SJCRH30 (cell line): ENCODE measurements around the gene PEAR1. TPM values are rescaled to one million over a fixed set of nuclear protein-coding genes. Genes with fewer than 3 reads are reported as not detected.

ENCODE experiments used
- DNase-seq, 2 experiments: peaks; one replicate each; pipeline ENCODE4 v3.0.0-alpha.2; 2015 to 2020
- H3K27ac ChIP-seq: fragments of 250-450 bp; sonication (Bioruptor Pico); 2 replicates; pipeline ENCODE4 v1.5.1; 2020; ENCODE audit warnings: mild to moderate bottlenecking, moderate library complexity
- H3K27me3 ChIP-seq: fragments of 250-450 bp; sonication (Bioruptor Pico); 2 replicates; pipeline ENCODE4 v1.5.1; 2020; ENCODE audit warnings: mild to moderate bottlenecking, moderate library complexity
- H3K36me3 ChIP-seq: fragments of 250-450 bp; sonication (Bioruptor Pico); 2 replicates; pipeline ENCODE4 v1.5.1; 2020; ENCODE audit warnings: mild to moderate bottlenecking, moderate library complexity
- H3K4me1 ChIP-seq: fragments of 250-450 bp; sonication (Bioruptor Pico); 2 replicates; pipeline ENCODE4 v1.5.1; 2020; ENCODE audit warnings: mild to moderate bottlenecking, moderate library complexity
- H3K4me3 ChIP-seq: fragments of 250-450 bp; sonication (Bioruptor Pico); 2 replicates; pipeline ENCODE4 v1.5.1; 2020; ENCODE audit warnings: mild to moderate bottlenecking, moderate library complexity
- H3K9me3 ChIP-seq: fragments of 250-450 bp; sonication (Bioruptor Pico); replicated peaks from 2 replicates; pipeline ENCODE4 v1.5.1; 2020; ENCODE audit warnings: mild to moderate bottlenecking, moderate library complexity
- total RNA-seq: library from RNA; depleted of rRNA; stranded (reverse); fragments of >200 nt; shearing (Covaris generic); gene quantifications from 2 replicates; pipeline ENCODE4 v1.2.3, GENCODE V29; 2014; rRNA removed

The PEAR1 gene
- total RNA-seq: not detected in 2 replicates

GRCh38 chr1:156893048-156893953 is at the start of gene PEAR1:
Gene PEAR1 (plus strand): TSS chr1:156893718. CDS start chr1:156903927, 10,209 bp downstream.
- Histone ChIP-seq H3K4me1 (peaks cover 9% of the 10 kb centered on the region; the same call in 1 of the 2 replicates), H3K4me3 (no peak within 1 kb of the TSS), H3K36me3 (no peaks in the 10 kb centered on the region), H3K9me3 (no peaks in the 10 kb centered on the region), H3K27me3 (peaks cover 7% of the 10 kb centered on the region; the same call in 1 of the 2 replicates), H3K27ac (no peak within 1 kb of the TSS)
- no peak for DNase-seq

- no peak for DNase-seq
- Histone ChIP-seq H3K27ac (no peak overlapping the region), H3K36me3 (no peaks in the 10 kb centered on the region), H3K4me1 (0 out of 2 replicates have a peak, but pooled peaks cover 3% of the 10 kb centered on the region), H3K9me3 (no peaks in the 10 kb centered on the region), H3K27me3 (no peaks in the 10 kb centered on the region; the same call in 1 of the 2 replicates), H3K4me3 (no peak overlapping the region)
Observed at GRCh38 chr1:156844102-156844501, 49.4 kb upstream of the PEAR1 start.

DNA sequence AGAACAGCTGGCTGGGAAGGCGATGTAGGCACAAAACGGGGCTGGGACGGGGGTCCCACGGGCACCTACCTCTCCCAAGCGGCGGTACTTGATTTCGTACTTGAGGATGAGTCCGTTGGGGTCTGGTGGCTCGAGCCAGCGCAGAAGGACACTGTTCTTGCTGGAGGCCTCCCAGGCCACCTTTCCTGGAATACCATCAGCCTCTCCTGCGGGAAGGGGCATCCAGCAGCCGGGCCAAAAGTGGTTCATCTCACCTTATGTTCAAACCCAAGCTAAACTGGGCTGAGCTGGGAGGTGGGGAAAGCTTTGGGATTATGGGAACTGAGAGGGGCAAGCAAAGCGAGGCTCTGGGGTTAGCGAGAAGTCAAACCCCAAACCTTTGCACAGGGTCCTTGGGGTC is 48.9 kb upstream of the PEAR1 start:
- Histone ChIP-seq H3K27me3 (no peaks in the 10 kb centered on the region; the same call in 1 of the 2 replicates), H3K4me3 (no peak overlapping the region), H3K27ac (no peak overlapping the region), H3K4me1 (0 out of 2 replicates have a peak, but pooled peaks cover 3% of the 10 kb centered on the region), H3K9me3 (no peaks in the 10 kb centered on the region), H3K36me3 (no peaks in the 10 kb centered on the region)
- no peak for DNase-seq

GRCh38 chr1:156845055-156845952 is 48.2 kb upstream of the PEAR1 start:
- H3K4me3 ChIP-seq: no peak overlapping the region
- H3K27me3 ChIP-seq: no peaks in the 10 kb centered on the region
- H3K27ac ChIP-seq: no peak overlapping the region
- no peak for DNase-seq
- 0 out of 2 replicates have a peak, but pooled peaks cover 3% of the 10 kb centered on the region for H3K4me1 ChIP-seq
- no peaks in the 10 kb centered on the region for H3K9me3 ChIP-seq
- H3K36me3 ChIP-seq: no peaks in the 10 kb centered on the region

GRCh38 chr1:156845953-156846545 is 47.5 kb upstream of the PEAR1 start:
- Histone ChIP-seq H3K36me3 (no peaks in the 10 kb centered on the region), H3K27me3 (no peaks in the 10 kb centered on the region), H3K4me3 (no peak overlapping the region), H3K4me1 (0 out of 2 replicates have a peak, but pooled peaks cover 3% of the 10 kb centered on the region), H3K27ac (no peak overlapping the region), H3K9me3 (no peaks in the 10 kb centered on the region)
- DNase-seq: no peak

GRCh38 chr1:156846643-156847042 is 46.9 kb upstream of the PEAR1 start:
- DNase-seq: no peak
- H3K27me3 ChIP-seq: no peaks in the 10 kb centered on the region

DNA sequence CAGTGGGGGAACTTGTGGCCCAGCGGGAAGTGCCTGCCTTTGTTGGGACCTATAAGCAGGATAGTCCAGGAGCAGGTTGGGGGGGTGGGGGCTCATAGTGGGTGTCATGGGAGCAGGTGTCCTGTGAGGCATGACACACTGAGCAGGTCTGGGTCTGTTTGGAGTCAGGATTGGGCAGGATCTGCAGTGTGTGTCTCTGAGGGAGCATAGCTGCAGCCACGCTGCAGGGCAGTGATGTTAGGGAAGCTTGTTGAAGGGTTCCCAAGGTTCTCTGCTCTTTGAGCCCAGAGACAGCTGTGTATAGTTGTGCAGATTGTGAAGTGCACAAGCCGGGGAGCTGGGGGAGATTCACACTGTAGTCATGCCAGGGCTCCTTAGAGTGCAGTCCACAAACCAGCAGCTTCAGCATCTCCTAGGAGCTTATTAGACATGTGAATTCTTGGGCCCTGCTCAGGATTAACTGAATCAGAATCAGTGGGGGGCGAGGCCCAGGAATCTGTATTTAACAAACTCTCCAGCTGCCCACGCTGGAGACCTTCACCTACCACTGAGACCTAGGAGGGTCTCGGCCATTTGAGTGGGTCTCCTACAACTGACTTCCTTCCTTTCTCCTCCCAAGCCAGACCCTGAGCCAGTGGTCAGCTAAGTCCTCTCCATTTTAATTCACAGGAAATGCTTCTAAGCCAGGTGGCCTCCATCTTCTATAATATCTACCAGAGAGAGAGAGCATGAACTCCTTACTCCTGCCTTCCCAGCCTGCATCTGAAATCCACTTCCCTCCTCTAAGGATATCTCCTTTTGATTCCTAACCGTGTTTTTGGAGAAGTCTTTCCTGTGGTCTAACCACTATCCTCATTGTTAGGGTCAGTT is 45.7 kb upstream of the PEAR1 start:
- Histone ChIP-seq H3K4me1 (peaks cover 11% of the 10 kb centered on the region), H3K27me3 (no peaks in the 10 kb centered on the region), H3K27ac (no peak overlapping the region), H3K4me3 (no peak overlapping the region), H3K36me3 (no peaks in the 10 kb centered on the region), H3K9me3 (no peaks in the 10 kb centered on the region)
- DNase-seq: no peak

More at GRCh38 chr1:156846643-156847042, 46.9 kb upstream of the PEAR1 start:
- Histone ChIP-seq H3K4me1 (0 out of 2 replicates have a peak, but pooled peaks cover 3% of the 10 kb centered on the region), H3K27ac (no peak overlapping the region), H3K4me3 (no peak overlapping the region), H3K36me3 (no peaks in the 10 kb centered on the region), H3K9me3 (no peaks in the 10 kb centered on the region)

GRCh38 chr1:156848461-156849150 is 44.9 kb upstream of the PEAR1 start:
- peak in 1 of 2 experiments; percentile 24 for DNase-seq
- H3K36me3 ChIP-seq: no peaks in the 10 kb centered on the region
- H3K27me3 ChIP-seq: no peaks in the 10 kb centered on the region
- no peak overlapping the region for H3K4me3 ChIP-seq
- H3K4me1 ChIP-seq: peaks cover 16% of the 10 kb centered on the region
- no peak overlapping the region for H3K27ac ChIP-seq
- no peaks in the 10 kb centered on the region for H3K9me3 ChIP-seq

DNA sequence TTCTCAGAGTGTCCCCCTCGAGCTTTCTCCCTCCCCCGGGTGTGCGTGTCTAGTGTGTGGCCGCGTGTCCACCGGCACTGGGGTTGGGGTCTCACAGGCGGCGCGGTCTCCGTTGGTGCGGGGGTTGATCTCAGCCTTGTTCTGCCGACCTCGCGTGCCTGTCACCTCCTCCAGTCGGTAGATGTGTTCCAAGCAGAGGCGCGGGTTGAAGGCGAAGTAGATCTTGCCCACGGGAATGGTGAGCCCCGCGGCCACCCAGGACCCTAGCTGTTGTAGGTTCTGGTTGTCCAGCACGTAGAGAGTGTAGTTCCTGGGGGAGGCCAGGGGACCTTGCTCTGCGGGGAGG is 44.4 kb upstream of the PEAR1 start:
- no peak overlapping the region for H3K27ac ChIP-seq
- no peaks in the 10 kb centered on the region for H3K9me3 ChIP-seq
- no peak overlapping the region for H3K4me3 ChIP-seq
- peaks cover 16% of the 10 kb centered on the region for H3K4me1 ChIP-seq
- no peaks in the 10 kb centered on the region for H3K36me3 ChIP-seq
- no peak for DNase-seq
- H3K27me3 ChIP-seq: no peaks in the 10 kb centered on the region

DNA sequence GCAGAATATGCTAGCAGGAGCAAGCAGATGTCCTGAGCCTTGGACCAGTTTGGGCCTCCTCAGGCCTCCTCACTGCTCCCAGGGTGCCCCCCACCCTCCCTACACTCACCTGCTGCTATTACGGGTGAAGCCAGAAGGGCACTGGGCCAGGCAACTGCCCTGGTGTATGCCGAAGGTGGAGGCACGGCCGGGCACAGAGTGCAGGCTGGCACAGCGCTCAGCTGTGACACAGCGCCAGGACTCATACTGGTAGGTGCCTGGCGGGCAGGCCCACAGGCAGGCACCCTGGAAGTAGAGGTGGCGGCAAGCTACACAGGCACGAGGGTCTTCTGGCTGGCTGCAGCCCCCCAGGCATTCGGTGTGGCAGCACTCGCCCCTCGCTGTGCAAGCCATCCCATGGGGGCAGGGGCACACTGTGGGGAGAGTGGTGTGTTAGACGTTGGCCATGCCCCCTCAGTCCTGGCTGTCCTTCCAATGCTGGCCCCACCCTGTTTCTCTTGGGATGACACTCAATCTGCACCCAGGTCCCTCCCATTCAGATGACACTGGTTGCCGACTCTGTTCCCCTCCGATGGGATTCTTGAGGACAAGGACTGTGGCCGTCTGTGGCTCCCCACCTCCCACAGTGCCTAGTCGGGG is 41.6 kb upstream of the PEAR1 start:
- H3K27me3 ChIP-seq: no peaks in the 10 kb centered on the region
- H3K27ac ChIP-seq: no peak overlapping the region
- no peaks in the 10 kb centered on the region for H3K9me3 ChIP-seq
- peaks cover 16% of the 10 kb centered on the region for H3K4me1 ChIP-seq
- no peak overlapping the region for H3K4me3 ChIP-seq
- no peaks in the 10 kb centered on the region for H3K36me3 ChIP-seq
- no peak for DNase-seq

- Histone ChIP-seq H3K4me3 (no peak overlapping the region), H3K27me3 (no peaks in the 10 kb centered on the region), H3K4me1 (peaks cover 16% of the 10 kb centered on the region), H3K36me3 (no peaks in the 10 kb centered on the region), H3K27ac (no peak overlapping the region), H3K9me3 (no peaks in the 10 kb centered on the region)
- DNase-seq: peak; percentile 88 to 89
Observed at GRCh38 chr1:156852418-156852874, 41.1 kb upstream of the PEAR1 start.

DNA sequence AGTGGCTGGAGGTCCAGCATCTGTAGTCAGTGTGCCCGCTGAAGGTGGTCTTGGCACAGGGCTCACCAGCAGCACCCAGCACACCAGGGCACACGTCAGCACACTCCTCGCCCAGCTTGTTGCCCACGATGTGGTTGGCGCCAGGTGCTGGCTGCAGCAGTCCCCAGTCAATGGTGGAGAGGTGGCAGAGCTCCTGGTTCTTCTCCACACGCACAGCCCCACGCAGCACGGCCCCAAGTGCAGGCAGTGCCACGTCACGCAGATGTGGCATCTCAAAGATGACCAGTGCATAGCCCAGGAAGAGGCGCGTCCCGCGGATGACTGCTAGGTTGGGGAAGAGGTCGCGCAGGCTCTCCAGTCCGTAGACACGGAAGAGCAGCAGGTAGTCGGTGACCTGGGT is 39.8 kb upstream of the PEAR1 start:
- H3K36me3 ChIP-seq: no peaks in the 10 kb centered on the region
- peaks cover 6% of the 10 kb centered on the region; the same call in 1 of the 2 replicates for H3K27me3 ChIP-seq
- no peak overlapping the region for H3K4me3 ChIP-seq
- no peak for DNase-seq
- H3K27ac ChIP-seq: no peak overlapping the region
- H3K9me3 ChIP-seq: no peaks in the 10 kb centered on the region
- peaks cover 17% of the 10 kb centered on the region for H3K4me1 ChIP-seq

DNA sequence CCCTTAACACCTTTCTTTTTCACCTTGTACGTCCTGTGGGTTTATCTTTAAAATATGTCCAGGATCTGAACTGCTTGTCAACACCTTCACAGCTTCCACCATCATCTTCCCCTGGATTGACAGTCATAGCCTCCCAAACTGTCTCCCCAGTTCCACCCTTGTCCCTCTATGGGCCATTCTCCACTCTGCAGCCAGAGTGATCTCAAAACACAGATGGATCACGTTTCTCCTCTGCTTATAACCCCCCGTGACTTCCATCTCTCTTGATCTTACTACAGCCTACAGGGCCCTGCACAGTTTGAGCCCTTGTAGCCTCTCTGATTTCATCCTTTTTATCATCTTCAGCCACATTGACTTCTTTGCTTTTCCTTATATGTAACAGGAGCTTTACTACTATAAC is 38.9 kb upstream of the PEAR1 start:
- H3K27me3 ChIP-seq: peaks cover 10% of the 10 kb centered on the region

More for the DNA sequence above, 38.9 kb upstream of the PEAR1 start:
- no peak overlapping the region for H3K27ac ChIP-seq
- H3K4me3 ChIP-seq: no peak overlapping the region
- no peaks in the 10 kb centered on the region for H3K36me3 ChIP-seq
- no peaks in the 10 kb centered on the region for H3K9me3 ChIP-seq
- DNase-seq: no peak
- peaks cover 17% of the 10 kb centered on the region for H3K4me1 ChIP-seq
